HEK293 (cell line): ENCODE results near the gene TMEM17.

ENCODE experiments used
- CTCF ChIA-PET: fragments of 350-600 bp; formaldehyde crosslinking; extraction: SDS; loops from one replicate; lab custom pipeline; 2021; ENCODE audit warnings: antibody characterized with exemption; lab: Yijun Ruan, JAX
- POLR2A ChIA-PET: fragments of 300-600 bp; formaldehyde crosslinking; extraction: SDS; loops from one replicate; lab custom pipeline; 2020; ENCODE audit warnings: antibody characterized with exemption, inconsistent platforms; lab: Yijun Ruan, JAX
- H3K27ac ChIP-seq: fragments of 200-500 bp; sonication (Bioruptor generic); 2 replicates; pipeline ENCODE4 v1.5.1; 2014; ENCODE audit warnings: low read depth, low read length, control low read depth, inconsistent platforms; ENCODE audit errors: extremely low read depth
- H3K36me3 ChIP-seq, 2 experiments: fragments of 200-500 bp in 1 of 2; sonication (Bioruptor generic) in 1 of 2; 1 replicate in 1 of 2; 2 replicates in 1 of 2; pipeline ENCODE4 v1.5.1; 2014 to 2017; ENCODE audit warnings: inconsistent platforms in 2 of 2, low read length in 2 of 2; ENCODE audit not compliant: control insufficient read depth in 2 of 2, insufficient read depth in 1 of 2
- H3K4me1 ChIP-seq: fragments of 200-500 bp; sonication (Bioruptor generic); 2 replicates; pipeline ENCODE4 v1.5.1; 2014; ENCODE audit warnings: mild to moderate bottlenecking, low read length, inconsistent platforms; ENCODE audit not compliant: control insufficient read depth, insufficient read depth
- H3K4me3 ChIP-seq: 2 replicates; pipeline ENCODE4 v1.5.1; 2011; ENCODE audit warnings: low read depth, mild to moderate bottlenecking, control low read depth, low read length, moderate library complexity
- H3K9me3 ChIP-seq: fragments of 200-500 bp; sonication (Bioruptor generic); 2 replicates; pipeline ENCODE4 v1.5.1; 2014; ENCODE audit warnings: low read depth, low read length, inconsistent platforms; ENCODE audit not compliant: control insufficient read depth, insufficient read depth
- BCL6B ChIP-seq: fragments of 450-650 bp; formaldehyde crosslinking; IDR thresholded peaks from 2 replicates; pipeline ENCODE4 v1.5.1; 2017; ENCODE audit warnings: missing biosample characterization, missing genetic modification characterization
- INSM2 ChIP-seq: fragments of 450-650 bp; formaldehyde crosslinking; IDR thresholded peaks from 2 replicates; pipeline ENCODE4 v1.5.1; 2016; ENCODE audit warnings: missing biosample characterization, missing genetic modification characterization
- KLF16 ChIP-seq: fragments of 450-650 bp; formaldehyde crosslinking; IDR thresholded peaks from 2 replicates; pipeline ENCODE4 v1.5.1; 2017; ENCODE audit warnings: missing biosample characterization, missing genetic modification characterization
- PATZ1 ChIP-seq: fragments of 450-650 bp; formaldehyde crosslinking; IDR thresholded peaks from 2 replicates; pipeline ENCODE4 v1.5.1; 2016; ENCODE audit warnings: missing biosample characterization, missing genetic modification characterization
- SCRT2 ChIP-seq: fragments of 450-650 bp; formaldehyde crosslinking; IDR thresholded peaks from 2 replicates; pipeline ENCODE4 v1.5.1; 2016; ENCODE audit warnings: missing biosample characterization, missing genetic modification characterization
- TRIM28 ChIP-seq: IDR thresholded peaks from 2 replicates; pipeline ENCODE4 v1.6.1; 2011; ENCODE audit warnings: low read length, control low read depth, borderline replicate concordance
- YY2 ChIP-seq: fragments of 450-650 bp; formaldehyde crosslinking; IDR thresholded peaks from 2 replicates; pipeline ENCODE4 v1.5.1; 2016; ENCODE audit warnings: missing biosample characterization, missing genetic modification characterization
- ZBTB48 ChIP-seq: fragments of 450-650 bp; formaldehyde crosslinking; IDR thresholded peaks from 2 replicates; pipeline ENCODE4 v1.5.1; 2016; ENCODE audit warnings: missing biosample characterization, missing genetic modification characterization
- ZNF138 ChIP-seq: fragments of 450-650 bp; formaldehyde crosslinking; IDR thresholded peaks from 2 replicates; pipeline ENCODE4 v1.5.1; 2016; ENCODE audit warnings: missing biosample characterization, missing genetic modification characterization, borderline replicate concordance
- ZNF140 ChIP-seq: fragments of 450-650 bp; formaldehyde crosslinking; IDR thresholded peaks from 2 replicates; pipeline ENCODE4 v1.5.1; 2016; ENCODE audit warnings: missing biosample characterization, missing genetic modification characterization
- ZNF148 ChIP-seq: fragments of 450-650 bp; formaldehyde crosslinking; IDR thresholded peaks from 2 replicates; pipeline ENCODE4 v1.5.0; 2017; ENCODE audit warnings: missing biosample characterization, missing genetic modification characterization, borderline replicate concordance
- ZNF19 ChIP-seq: fragments of 450-650 bp; formaldehyde crosslinking; IDR thresholded peaks from 2 replicates; pipeline ENCODE4; 2016; ENCODE audit warnings: missing biosample characterization, missing genetic modification characterization, low read depth
- ZNF354C ChIP-seq: fragments of 450-650 bp; formaldehyde crosslinking; IDR thresholded peaks from 2 replicates; pipeline ENCODE4 v1.5.1; 2016; ENCODE audit warnings: missing biosample characterization, missing genetic modification characterization, low read depth, borderline replicate concordance
- ZNF37A ChIP-seq: fragments of 450-650 bp; IDR thresholded peaks from 2 replicates; pipeline ENCODE4 v1.5.1; 2018; ENCODE audit warnings: missing biosample characterization, missing genetic modification characterization
- ZNF398 ChIP-seq: fragments of 450-650 bp; formaldehyde crosslinking; IDR thresholded peaks from 2 replicates; pipeline ENCODE4 v1.5.1; 2017; ENCODE audit warnings: missing biosample characterization, missing genetic modification characterization
- ZNF48 ChIP-seq: fragments of 450-650 bp; formaldehyde crosslinking; IDR thresholded peaks from 2 replicates; pipeline ENCODE4 v1.5.1; 2016; ENCODE audit warnings: missing biosample characterization, missing genetic modification characterization
- ZNF571 ChIP-seq: fragments of 450-650 bp; formaldehyde crosslinking; IDR thresholded peaks from 2 replicates; pipeline ENCODE4 v1.5.0; 2017; ENCODE audit warnings: missing biosample characterization, missing genetic modification characterization
- ZNF639 ChIP-seq: fragments of 450-650 bp; formaldehyde crosslinking; IDR thresholded peaks from 2 replicates; pipeline ENCODE4 v1.5.1; 2016; ENCODE audit warnings: missing biosample characterization, missing genetic modification characterization
- ZNF660 ChIP-seq: fragments of 450-650 bp; IDR thresholded peaks from 2 replicates; pipeline ENCODE4 v1.5.1; 2018; ENCODE audit warnings: missing biosample characterization, mild to moderate bottlenecking, missing genetic modification characterization
- ZNF677 ChIP-seq: fragments of 450-650 bp; IDR thresholded peaks from 2 replicates; pipeline ENCODE4 v1.5.0; 2018; ENCODE audit warnings: missing biosample characterization, mild to moderate bottlenecking, missing genetic modification characterization, moderate library complexity
- ZNF747 ChIP-seq: fragments of 450-650 bp; formaldehyde crosslinking; IDR thresholded peaks from 2 replicates; pipeline ENCODE4 v1.5.1; 2016; ENCODE audit warnings: missing biosample characterization, missing genetic modification characterization
- ZNF76 ChIP-seq: fragments of 450-650 bp; formaldehyde crosslinking; IDR thresholded peaks from 2 replicates; pipeline ENCODE4; 2016; ENCODE audit warnings: low read depth, missing biosample characterization, missing genetic modification characterization, borderline replicate concordance
- ZSCAN5A ChIP-seq: fragments of 450-650 bp; formaldehyde crosslinking; IDR thresholded peaks from 2 replicates; pipeline ENCODE4 v1.5.1; 2016; ENCODE audit warnings: missing biosample characterization, missing genetic modification characterization

Gene TMEM17

DNA sequence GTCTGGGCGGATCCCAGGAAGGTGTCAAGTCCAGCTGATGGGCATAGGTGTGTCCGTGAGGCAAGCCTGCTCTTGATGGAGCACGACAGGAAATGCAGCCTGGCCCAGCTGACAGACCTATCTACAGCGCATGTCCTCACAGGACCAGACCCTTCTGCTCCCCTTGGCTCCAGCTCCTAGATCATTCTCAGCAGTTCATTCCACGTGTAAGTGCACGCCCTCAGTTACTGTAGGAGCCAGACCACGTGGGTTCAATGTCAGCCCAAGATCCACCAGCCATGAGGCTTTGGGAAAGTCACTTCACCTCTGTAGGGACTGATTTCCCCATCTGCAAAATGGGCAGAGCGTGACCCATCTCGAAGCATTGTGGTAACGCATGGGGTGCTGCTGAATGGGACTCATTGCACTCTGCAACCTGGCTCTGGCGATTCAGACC, 47.8 kb downstream of the TMEM17 start:
- H3K27ac ChIP-seq, result no peak overlapping the region
- POLR2A ChIA-PET, result no interaction called here

DNA sequence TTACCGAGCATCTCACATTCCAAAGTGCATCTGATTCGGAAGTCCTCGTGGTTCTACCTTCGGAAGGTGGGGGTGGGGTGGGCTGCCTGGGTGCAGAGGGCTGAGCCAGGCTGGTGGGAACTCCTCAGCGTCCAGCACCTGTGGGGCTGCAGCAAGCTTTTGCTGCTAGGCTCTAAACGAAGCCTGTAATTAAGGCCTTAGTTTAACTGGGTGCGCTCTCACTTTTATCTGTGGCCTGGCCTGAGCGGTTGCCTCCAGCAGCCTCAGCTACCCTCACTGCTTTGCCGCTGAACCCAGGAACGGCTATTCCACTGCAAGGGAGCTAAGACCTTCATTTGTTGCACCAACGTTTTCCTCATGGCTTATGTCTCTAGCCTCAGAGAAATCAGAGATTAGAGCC, 48.4 kb downstream of the TMEM17 start:
- H3K36me3 ChIP-seq, result no peaks in the 10 kb centered on the region
- peak overlapping the region; percentile 59 for H3K4me3 ChIP-seq
- no peak overlapping the region for H3K27ac ChIP-seq
- no peaks in the 10 kb centered on the region for H3K9me3 ChIP-seq
- no peaks in the 10 kb centered on the region for H3K4me1 ChIP-seq
- ChIA-PET POLR2A (interaction anchor here (0.6 to 1.4 kb wide), 5 partner anchors 49 to 318 kb away, joined by 3 to 7 read pairs (median 3); partner anchors contain the start of gene TMEM17), CTCF (interaction anchor here (0.6 to 5.5 kb wide), 29 partner anchors 9 to 1252 kb away, joined by 3 to 84 read pairs (median 4); partner anchors contain the start of gene EHBP1)
- TF ChIP-seq SCRT2 (tag by site-specific recombination) (no peak), ZNF138 (tag by site-specific recombination) (no peak), ZSCAN5A (tag by site-specific recombination) (no peak), PATZ1 (tag by site-specific recombination) (no peak), ZNF354C (no peak), ZNF148 (tag by site-specific recombination) (no peak), ZNF747 (tag by site-specific recombination) (no peak), ZBTB48 (tag by site-specific recombination) (no peak), ZNF76 (tag by site-specific recombination) (no peak), ZNF660 (tag by site-specific recombination) (no peak), ZNF677 (tag by site-specific recombination) (no peak), ZNF48 (tag by site-specific recombination) (no peak), ZNF398 (no peak), BCL6B (no peak), ZNF639 (tag by site-specific recombination) (no peak), ZNF19 (tag by site-specific recombination) (no peak), KLF16 (no peak)

More for the DNA sequence above, 47.8 kb downstream of the TMEM17 start:
- CTCF ChIA-PET, result interaction anchor here (0.6 to 5.5 kb wide), 12 partner anchors 8 to 1029 kb away, joined by 3 to 84 read pairs (median 4); partner anchors contain the start of gene EHBP1
- Histone ChIP-seq H3K36me3 (no peaks in the 10 kb centered on the region), H3K4me1 (no peaks in the 10 kb centered on the region), H3K9me3 (no peaks in the 10 kb centered on the region), H3K4me3 (no peak overlapping the region)
- TF ChIP-seq ZNF571 (tag by site-specific recombination), result no peak
- TF ChIP-seq ZNF37A, result no peak
- no peak for TF ChIP-seq YY2 (tag by site-specific recombination)
- TF ChIP-seq ZNF660 (tag by site-specific recombination), result no peak
- TF ChIP-seq INSM2 (tag by site-specific recombination), result no peak
- TF ChIP-seq TRIM28, result no peak
- no peak for TF ChIP-seq ZNF140
